GM15510 (cell line): Measurements from ENCODE around the gene BSN.

Experiments used
- POLR2A ChIP-seq: IDR thresholded peaks from 3 replicates; pipeline ENCODE4 v1.6.1; 2011; ENCODE audit warnings: borderline replicate concordance; ENCODE audit not compliant: insufficient read length; ENCODE audit errors: extremely low read depth

BSN gene

DNA sequence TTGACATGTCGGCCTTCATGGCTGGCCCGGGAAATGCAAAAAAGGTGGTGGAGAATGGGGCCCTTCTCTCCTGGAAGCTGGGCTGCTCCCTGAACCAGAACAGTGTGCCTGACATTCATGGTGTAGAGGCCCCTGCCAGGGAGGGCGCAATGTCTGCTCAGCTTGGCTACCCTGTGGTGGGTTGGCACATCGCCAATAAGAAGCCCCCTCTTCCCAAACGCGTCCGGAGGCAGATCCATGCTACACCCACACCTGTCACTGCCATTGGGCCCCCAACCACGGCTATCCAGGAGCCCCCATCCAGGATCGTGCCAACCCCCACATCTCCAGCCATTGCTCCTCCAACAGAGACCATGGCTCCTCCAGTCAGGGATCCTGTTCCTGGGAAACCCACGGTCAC lies 23.1 kb upstream of the BSN start:
- no peak for TF ChIP-seq POLR2A

DNA sequence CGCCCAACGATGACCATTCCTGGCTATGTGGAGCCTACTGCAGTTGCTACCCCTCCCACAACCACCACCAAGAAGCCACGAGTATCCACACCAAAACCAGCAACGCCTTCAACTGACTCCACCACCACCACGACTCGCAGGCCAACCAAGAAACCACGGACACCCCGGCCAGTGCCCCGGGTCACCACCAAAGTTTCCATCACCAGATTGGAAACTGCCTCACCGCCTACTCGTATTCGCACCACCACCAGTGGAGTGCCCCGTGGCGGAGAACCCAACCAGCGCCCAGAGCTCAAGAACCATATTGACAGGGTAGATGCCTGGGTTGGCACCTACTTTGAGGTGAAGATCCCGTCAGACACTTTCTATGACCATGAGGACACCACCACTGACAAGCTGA lies 22.6 kb upstream of the BSN start:
- TF ChIP-seq POLR2A: no peak

DNA sequence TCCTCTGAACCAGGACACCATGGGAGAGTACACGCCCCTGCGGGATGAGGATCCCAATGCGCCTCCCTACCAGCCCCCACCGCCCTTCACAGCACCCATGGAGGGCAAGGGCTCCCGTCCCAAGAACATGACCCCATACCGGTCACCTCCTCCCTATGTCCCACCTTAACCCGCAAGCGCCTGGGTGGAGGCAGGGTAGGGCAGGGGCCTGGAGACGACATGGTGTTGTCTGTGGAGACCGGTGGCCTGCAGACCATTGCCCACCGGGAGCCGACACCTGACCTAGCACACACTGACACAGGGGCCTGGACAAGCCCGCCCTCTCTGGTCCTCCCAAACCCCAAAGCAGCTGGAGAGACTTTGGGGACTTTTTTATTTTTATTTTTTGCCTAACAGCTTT lies 21.2 kb upstream of the BSN start:
- TF ChIP-seq POLR2A: no peak

DNA sequence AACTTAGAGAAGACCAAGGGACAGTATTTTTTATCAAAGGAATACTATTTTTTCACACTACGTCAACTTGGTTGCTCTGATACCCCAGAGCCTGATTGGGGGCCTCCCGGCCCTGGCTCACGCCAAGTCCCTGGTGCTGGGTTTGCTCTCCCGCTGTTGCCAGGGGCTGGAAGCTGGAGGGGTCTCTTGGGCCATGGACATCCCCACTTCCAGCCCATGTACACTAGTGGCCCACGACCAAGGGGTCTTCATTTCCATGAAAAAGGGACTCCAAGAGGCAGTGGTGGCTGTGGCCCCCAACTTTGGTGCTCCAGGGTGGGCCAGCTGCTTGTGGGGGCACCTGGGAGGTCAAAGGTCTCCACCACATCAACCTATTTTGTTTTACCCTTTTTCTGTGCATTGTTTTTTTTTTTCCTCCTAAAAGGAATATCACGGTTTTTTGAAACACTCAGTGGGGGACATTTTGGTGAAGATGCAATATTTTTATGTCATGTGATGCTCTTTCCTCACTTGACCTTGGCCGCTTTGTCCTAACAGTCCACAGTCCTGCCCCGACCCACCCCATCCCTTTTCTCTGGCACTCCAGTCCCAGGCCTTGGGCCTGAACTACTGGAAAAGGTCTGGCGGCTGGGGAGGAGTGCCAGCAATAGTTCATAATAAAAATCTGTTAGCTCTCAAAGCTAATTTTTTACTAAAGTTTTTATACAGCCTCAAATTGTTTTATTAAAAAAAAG lies 20.3 kb upstream of the BSN start:
- no peak for TF ChIP-seq POLR2A

DNA sequence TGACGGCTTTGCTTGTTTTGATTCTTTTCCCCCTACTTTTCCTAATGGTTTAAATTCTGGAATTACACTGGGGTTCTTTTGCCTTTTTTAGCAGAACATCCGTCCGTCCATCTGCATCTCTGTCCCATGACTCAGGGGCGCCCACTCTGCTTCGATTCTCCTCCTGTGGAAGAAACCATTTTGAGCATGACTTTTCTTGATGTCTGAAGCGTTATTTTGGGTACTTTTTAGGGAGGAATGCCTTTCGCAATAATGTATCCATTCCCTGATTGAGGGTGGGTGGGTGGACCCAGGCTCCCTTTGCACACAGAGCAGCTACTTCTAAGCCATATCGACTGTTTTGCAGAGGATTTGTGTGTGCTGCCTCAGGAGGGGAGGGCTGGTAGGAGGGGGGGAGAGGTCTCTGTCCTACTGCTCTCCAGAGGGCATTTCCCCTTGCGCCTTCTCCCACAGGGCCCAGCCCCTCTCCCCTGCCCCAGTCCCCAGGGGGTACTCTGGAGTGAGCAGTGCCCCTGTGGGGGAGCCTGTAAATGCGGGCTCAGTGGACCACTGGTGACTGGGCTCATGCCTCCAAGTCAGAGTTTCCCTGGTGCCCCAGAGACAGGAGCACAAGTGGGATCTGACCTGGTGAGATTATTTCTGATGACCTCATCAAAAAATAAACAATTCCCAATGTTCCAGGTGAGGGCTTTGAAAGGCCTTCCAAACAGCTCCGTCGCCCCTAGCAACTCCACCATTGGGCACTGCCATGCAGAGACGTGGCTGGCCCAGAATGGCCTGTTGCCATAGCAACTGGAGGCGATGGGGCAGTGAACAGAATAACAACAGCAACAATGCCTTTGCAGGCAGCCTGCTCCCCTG lies 19.5 kb upstream of the BSN start:
- TF ChIP-seq POLR2A: no peak

DNA sequence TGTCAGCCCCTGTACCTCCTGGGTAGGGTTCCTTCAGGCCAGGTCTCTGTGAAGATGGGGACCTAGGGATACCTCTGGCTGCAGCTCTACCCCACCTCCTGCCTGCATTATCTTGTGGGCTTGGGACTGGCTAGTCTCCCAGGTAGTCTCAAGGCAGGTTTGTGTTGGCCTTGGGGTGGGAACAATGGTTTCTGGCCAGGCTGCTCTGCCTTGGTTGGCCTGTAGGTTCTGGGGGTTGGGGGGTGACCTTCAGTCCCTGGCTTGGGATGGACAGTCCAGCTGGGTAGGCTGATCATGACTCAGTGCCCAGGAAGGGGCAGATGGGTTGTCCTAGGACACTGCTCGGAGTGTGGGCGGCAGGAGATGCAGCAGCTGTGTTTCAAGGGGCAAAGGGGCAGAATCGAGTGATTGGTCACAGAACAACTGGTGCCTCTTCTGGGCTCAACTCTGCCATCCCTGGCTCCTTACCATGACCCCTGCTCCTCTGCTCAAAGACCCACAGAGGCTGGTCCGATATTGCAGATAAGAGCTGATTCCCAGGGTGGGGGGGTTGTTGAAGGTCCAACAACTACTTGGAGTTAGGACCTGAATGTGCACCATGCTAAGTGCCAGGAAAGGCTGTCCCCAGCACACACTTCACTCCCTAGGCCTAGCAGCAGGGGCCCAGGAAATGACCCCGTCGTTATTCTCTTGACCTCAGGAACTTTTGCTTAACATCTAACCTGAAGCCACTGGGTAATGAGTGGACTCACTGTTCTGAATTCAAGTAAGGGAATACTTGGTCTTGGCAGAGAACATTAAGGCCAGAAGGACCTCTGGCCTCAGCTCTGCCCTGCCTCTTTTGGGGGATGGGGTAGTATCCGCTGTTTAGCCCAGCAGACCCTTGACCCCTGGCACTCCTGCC lies 18.1 kb upstream of the BSN start:
- no peak for TF ChIP-seq POLR2A

DNA sequence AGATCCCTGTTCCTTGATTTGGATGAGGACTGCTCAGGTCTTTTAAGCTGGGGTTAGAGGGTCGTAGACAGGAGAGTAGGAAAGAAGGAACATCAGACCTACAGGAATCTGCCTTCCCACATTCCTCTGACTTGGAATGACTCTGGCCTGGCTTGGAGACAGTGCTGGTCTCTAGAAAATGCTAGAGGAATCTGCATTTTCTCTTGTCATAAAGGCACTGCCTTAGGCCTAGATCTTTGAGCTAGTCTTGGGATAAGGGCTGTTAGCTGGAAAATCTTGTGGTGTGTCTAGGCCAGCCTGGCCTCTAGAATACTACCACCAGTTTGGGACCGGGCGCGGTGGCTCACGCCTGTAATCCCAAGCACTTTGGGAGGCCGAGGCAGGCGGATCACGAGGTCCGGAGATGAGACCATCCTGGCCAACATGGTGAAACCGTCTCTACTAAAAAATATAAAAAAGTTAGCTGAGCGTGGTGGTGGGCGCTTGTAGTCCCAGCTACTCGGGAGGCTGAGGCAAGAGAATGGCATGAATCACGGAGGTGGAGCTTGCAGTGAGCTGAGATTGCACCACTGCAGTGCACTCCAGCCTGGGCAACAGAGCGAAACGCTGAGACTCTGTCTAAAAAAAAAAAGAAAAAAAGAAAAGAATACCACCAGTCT lies 17.3 kb upstream of the BSN start:
- TF ChIP-seq POLR2A: no peak

DNA sequence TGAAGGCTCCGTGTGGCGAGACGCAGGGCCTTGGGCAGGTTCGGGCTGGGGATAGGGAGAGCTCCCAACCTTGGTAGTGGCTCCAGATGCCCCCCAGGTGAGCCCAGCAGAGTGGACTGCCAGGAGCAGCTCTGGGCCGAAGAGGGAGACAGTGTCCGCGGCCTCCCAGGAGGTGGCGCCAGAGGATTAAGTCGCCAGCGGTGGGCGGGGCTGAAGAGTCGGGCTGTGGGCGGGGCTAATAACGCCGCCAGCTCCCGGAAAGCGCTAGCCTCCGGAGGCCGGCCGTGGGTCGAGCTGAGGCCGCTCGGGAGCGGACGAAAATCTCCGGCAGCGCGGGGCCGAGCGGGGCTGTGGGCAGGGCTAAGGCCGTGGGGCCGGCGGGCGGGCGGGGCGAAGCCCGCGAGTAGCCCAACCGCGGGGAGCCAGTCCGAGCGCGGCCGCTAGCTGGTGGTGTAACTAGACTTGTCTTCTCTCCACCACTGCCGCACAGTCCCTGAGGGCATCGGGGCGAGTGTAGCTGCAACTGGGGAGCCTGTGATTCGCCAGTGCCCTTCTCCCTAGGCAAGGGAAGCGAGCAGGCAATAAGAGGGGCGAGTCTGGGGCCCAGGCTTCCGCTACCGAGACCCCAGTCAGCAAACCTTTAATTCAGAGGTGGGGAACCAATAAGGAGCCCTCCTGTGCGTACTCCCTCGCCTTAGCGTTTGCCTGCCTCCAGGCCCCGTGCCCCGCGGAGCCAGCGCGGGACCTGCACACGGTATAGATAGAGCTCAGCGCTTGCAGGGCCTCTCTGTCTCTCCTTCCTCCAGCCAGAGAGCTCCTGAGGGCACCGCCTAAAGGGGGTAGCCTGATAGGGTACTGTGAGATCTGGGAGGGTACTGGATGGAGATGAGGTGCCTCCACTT lies 14.4 kb upstream of the BSN start:
- TF ChIP-seq POLR2A: peak; percentile 49

DNA sequence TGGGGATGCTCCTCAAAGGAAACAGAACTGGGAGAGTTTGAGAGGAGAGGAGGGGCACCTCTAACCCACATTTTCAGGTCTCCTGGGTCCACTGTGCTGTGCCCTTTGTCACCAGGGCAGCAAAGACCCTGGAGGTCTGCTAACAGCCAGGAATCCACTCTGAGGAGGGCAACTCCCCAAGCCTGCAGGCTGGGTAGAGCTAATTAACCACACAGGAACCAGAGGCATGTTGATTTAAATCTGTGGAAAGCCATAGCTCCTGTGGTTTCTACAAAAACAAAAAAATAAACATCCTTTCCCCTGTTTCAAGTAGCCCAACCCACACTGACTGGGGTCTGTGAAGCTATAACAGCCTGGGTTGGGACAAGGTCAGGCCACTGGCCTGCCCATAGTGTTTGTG lies 2.2 kb upstream of the BSN start:
- no peak for TF ChIP-seq POLR2A

DNA sequence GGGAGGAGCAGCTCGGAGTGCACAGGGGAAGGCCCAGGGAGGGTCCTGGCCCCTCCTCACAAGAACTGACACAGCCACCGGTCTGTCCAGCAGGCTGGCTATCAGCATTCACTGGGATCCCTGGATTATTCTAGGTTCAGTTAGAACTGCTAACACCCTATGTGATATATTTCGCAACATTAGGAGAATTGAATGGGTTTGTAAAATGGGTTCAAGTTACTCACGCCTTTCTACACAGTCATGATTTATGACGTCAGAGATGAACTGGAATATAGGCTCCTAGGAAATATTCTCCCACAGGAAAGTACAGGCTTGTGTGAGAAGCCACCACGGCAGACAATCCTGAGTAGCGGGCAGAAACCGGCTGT lies 969 bp upstream of the BSN start:
- TF ChIP-seq POLR2A: no peak

DNA sequence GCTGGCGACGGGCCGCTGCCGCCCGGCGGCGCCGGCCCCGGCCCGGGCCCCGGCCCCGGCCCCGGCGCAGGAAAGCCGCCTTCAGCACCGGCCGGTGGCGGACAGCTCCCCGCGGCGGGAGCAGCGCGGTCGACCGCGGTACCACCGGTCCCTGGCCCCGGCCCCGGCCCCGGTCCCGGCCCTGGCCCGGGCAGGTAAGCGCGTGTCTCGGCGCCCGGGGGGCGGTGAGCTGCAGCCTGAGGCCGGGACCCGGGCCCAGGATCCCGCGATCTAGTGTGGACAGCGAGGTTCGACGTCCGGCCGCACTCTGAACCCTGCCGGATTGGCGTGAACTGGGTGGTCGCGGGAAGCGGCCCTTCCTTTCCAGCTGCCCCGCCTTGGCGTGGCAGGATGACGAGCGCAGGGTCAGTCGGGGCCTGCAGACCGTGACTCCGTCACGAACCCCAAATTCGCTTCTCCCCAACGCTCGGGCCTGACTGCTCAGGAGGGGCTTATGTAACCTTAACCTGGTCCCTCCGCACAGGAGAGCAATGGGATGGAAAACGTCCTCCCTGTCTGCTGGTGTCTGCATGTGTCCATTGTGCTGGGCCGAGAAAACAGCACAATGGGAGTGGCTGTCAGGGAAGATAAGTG lies 472 bp downstream of the BSN start:
- TF ChIP-seq POLR2A: no peak

DNA sequence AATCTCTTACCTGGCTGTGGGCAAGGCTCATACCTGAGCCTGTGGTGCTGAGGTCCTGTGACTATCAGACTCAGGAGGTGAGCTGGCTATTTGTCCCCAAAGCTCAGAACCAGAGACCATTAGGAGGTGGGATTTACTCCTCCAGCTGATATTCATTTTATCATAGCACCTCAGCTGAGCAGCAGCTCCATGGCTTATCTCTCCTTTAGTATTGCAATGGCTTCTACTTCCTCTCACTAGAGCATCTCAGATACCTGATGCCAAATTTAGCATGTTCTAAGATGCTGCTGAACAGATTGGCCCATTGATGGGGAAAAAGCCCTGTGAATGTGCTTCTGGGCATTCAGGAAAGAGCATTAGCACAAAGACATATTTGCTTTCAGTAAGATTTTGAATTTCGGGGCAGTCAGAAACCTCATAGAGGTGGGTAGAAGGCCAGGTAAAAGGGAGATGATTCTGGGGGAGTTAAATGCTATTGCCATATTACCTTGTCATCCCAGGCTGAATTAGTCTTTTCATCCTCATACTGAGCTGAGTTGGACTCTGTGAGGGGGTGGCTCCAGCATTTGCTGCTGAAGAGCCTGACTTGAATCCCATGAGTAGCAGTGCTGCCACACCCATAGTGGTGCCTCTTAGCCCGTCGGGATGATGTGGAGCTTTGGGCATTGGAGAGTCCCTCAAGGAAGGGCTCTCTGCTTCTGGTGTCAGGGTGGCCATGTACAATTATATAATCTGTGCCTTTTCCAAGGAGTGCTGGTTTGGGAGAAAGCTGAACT lies 2.4 kb downstream of the BSN start:
- TF ChIP-seq POLR2A: no peak
